ENCODE measurements around the gene EFCC1. TPM values are rescaled to one million over a fixed set of nuclear protein-coding genes. Genes with fewer than 3 reads are reported as not detected.
A peak's percentile ranks its signal among the peaks of the same experiment; 100 is the strongest.
"Not testable (repeated sequence)": the region's sequence is repeated elsewhere in the genome, so short reads cannot be mapped to it uniquely, and the experiment has no call there.

Gene EFCC1
- total RNA-seq, 2 experiments from 2014 or later = not detected

DNA sequence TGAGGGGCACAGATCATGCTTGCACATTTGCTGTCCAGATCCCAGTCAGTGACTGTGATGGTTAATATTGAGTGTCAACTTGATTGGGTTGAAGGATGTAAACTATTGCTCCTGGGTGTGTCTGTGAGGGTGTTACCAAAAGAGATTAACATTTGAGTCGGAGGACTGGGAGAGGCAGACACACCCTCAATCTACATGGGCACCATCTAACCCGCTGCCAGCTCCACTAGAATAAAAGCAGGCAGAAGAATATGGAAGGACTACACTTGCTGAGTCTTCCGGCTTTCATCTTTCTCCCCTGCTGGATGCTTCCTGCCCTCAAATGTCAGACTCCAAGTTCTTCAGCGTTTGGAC, 64.6 kb downstream of the EFCC1 start:
- Mint-ChIP-seq H3K9me3 (peaks cover 3% of the 10 kb centered on the region), H3K27me3 (peaks cover 13% of the 10 kb centered on the region), H3K4me3 (no peak overlapping the region), H3K36me3 (ENCODE audit: low read depth) (no peaks in the 10 kb centered on the region), H3K4me1 (peaks cover 8% of the 10 kb centered on the region), H3K27ac (no peak overlapping the region)
- ChIA-PET CTCF (interaction anchor here (4.7 kb wide), 1 partner anchor 13 kb away, joined by 31 read pairs; no protein-coding TSS in a partner anchor), POLR2A (interaction anchor here (1.2 to 1.5 kb wide), 2 partner anchors 12 to 250 kb away, joined by 5 to 8 read pairs; a partner anchor contains a TSS)
- no peak for DNase-seq

DNA sequence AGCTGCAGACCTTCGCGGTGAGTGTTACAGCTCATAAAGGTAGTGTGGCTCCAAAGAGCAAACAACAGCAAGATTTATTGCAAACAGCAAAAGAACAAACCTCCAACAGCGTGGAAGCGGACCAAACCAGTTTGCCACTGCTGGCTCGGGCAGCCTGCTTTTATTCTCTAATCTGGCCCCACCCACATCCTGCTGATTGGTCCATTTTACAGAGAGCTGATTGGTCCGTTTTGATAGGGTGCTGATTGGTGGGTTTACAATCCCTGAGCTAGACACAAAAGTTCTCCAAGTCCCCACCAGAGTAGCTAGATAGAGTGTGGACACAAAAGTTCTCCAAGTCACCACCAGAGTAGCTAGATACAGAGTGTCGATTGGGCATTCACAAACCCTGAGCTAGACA, 66.6 kb downstream of the EFCC1 start:
- CTCF ChIA-PET = interaction anchor here (1.2 to 4.7 kb wide), 5 partner anchors 10 to 97 kb away, joined by 5 to 31 read pairs (median 14); partner anchors contain the start of gene RAB43

DNA sequence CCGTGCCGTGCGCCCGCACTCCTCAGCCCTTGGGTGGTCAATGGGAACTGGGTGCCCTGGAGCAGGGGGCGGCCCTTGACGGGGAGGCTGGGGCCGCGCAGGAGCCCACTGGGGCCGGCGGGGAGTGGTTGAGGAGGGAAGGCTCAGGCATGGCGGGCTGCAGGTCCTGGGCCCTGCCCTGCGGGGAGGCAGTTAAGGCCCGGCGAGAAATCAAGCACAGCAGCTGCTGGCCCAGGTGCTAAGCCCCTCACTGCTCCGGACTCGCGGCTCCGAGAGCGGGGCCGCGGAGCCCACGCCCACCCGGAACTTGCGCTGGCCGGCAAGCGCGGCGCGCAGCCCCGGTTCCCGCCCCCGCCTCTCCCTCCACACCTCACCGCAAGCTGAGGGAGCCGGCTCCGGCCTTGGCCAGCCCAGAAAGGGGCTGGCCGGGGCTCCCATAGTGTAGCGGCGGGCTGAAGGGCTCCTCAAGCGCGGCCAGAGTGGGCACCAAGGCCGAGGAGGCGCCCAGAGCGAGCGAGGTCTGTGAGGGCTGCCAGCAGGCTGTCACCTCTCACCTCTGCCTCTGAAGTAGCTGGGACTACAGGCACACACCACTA, 67.3 kb downstream of the EFCC1 start:
- POLR2A ChIA-PET = interaction anchor here (0.7 to 3.6 kb wide), 8 partner anchors 8 to 248 kb away, joined by 3 to 27 read pairs (median 4); partner anchors contain the start of genes ACAD9, COPG1 and RAB43
- peaks cover 18% of the 10 kb centered on the region for H3K27me3 Mint-ChIP-seq

More for the DNA sequence above, 66.6 kb downstream of the EFCC1 start:
- H3K9me3 Mint-ChIP-seq; H3K27ac Mint-ChIP-seq; H3K4me1 Mint-ChIP-seq; DNase-seq; H3K36me3 Mint-ChIP-seq (ENCODE audit: low read depth): not testable (repeated sequence)
- H3K4me3 Mint-ChIP-seq = peak overlapping the region; percentile 7
- peaks cover 13% of the 10 kb centered on the region for H3K27me3 Mint-ChIP-seq
- POLR2A ChIA-PET = interaction anchor here (1.5 to 3.6 kb wide), 4 partner anchors 8 to 248 kb away, joined by 4 to 27 read pairs (median 6); partner anchors contain the start of genes ACAD9 and RAB43

DNA sequence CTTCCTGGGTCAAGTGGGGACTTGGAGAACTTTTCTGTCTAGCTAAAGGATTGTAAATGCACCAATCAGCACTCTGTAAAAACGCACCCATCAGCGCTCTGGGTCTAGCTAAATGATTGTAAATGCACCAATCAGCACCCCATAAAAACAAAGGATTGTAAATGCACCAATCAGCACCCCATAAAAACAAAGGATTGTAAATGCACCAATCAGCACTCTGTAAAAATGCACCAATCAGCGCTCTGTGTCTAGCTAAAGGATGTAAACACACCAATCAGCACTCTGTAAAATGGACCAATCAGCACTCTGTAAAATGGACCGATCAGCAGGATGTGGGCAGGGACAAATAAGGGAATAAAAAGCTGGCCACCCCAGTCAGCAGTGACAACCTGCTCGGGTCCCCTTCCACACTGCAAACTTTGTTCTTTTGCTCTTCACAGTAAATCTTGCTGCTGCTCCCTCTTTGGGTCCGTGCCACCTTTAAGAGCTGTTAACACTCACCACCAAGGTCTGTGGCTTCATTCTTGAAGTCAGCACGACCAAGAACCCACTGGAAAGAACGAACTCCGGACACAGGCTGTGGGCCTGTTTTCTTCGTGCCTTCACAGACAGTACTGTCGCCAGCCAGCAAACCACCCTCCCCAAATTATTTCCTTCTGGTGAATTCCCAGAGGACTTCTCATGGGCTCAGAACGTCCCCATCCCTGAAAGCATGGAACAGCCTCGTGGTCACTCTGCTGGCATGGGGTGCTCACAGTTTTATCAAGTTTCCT, 68.4 kb downstream of the EFCC1 start:
- not testable (repeated sequence) for H3K9me3 Mint-ChIP-seq; H3K4me3 Mint-ChIP-seq; H3K4me1 Mint-ChIP-seq; H3K27ac Mint-ChIP-seq; DNase-seq; H3K36me3 Mint-ChIP-seq (ENCODE audit: low read depth)
- POLR2A ChIA-PET = interaction anchor here (1.1 to 3.6 kb wide), 6 partner anchors 10 to 247 kb away, joined by 3 to 27 read pairs (median 4); partner anchors contain the start of genes ACAD9 and RAB43
- peaks cover 18% of the 10 kb centered on the region for H3K27me3 Mint-ChIP-seq
- CTCF ChIA-PET = interaction anchor here (1.2 to 4.7 kb wide), 4 partner anchors 16 to 99 kb away, joined by 3 to 31 read pairs (median 14); no protein-coding TSS in a partner anchor

More for the DNA sequence above, 67.3 kb downstream of the EFCC1 start:
- no peaks in the 10 kb centered on the region for H3K36me3 Mint-ChIP-seq (ENCODE audit: low read depth)
- no peak for DNase-seq
- H3K9me3 Mint-ChIP-seq = peaks cover 3% of the 10 kb centered on the region
- CTCF ChIA-PET = interaction anchor here (1.2 to 4.7 kb wide), 5 partner anchors 9 to 98 kb away, joined by 5 to 31 read pairs (median 14); partner anchors contain the start of gene RAB43
- H3K4me1 Mint-ChIP-seq = peaks cover 8% of the 10 kb centered on the region
- no peak overlapping the region for H3K27ac Mint-ChIP-seq
- no peak overlapping the region for H3K4me3 Mint-ChIP-seq

DNA sequence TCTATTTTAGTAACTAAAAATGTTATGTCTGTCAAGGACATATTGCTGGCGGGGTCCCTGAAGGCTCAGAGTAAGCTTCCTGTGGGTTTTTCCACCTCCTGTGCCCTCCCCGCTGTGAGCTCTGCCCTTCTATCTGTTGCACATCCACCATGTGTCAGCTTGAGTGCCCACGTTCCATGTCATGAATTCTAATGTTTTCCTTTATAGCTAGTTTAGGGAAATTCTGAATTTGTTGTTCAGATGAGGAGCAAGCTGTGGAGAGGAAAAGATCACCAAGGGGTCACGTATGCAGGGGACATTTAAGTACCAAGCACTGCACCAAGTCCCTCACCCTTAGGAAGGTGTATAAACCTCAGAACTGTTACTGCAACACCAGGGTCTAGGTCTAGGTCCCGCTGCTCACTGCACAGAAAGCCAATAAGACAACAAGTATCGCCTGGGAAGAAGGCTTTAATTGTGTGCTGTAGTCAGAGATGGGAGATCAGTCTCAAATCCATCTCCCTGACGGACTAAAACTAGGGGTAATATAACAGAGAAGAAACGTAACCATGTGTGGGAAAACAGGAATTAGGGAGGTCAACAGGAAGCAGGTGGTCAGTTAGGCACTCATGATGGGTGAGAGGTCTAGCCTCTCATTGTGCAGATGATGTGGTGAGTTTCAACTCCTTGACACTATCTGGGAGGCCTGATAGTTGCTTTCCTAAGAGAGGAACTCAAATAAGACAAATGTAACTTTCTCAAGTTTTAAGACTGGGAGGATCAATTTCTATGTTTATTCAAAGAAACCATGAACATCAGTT, 69.2 kb downstream of the EFCC1 start:
- peaks cover 3% of the 10 kb centered on the region for H3K9me3 Mint-ChIP-seq
- DNase-seq = no peak
- no peak overlapping the region for H3K27ac Mint-ChIP-seq
- peaks cover 18% of the 10 kb centered on the region for H3K27me3 Mint-ChIP-seq
- peaks cover 8% of the 10 kb centered on the region for H3K4me1 Mint-ChIP-seq
- H3K4me3 Mint-ChIP-seq = no peak overlapping the region
- POLR2A ChIA-PET = interaction anchor here (2.2 kb wide), 1 partner anchor 246 kb away, joined by 8 read pairs; a partner anchor contains a TSS
- no peaks in the 10 kb centered on the region for H3K36me3 Mint-ChIP-seq (ENCODE audit: low read depth)
- CTCF ChIA-PET = interaction anchor here (1.2 to 4.7 kb wide), 3 partner anchors 17 to 43 kb away, joined by 3 to 31 read pairs (median 15); no protein-coding TSS in a partner anchor

DNA sequence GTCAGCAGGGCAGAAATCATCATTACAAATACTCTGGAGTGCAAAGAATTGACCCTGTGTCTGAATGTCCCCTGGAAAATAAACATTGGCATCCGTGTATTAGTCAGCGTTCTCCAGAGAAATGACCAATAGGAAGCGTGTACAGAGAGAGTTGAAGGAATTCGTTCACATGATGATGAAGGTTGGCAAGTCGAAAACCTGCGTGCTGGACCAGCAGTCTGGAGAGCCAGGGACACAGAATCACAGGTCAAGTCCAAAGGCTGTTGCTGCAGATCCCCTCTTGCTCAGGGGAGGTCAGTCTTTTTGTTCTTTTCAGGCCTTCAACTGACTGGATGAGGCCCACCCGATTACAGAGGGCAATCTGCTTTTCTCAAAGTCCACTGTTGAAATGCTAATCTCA, 76.1 kb downstream of the EFCC1 start:
- CTCF ChIA-PET = interaction anchor here (1.2 kb wide), 1 partner anchor 9 kb away, joined by 7 read pairs; no protein-coding TSS in a partner anchor
- no peak overlapping the region for H3K27ac Mint-ChIP-seq
- no peak for DNase-seq
- no peaks in the 10 kb centered on the region for H3K9me3 Mint-ChIP-seq
- H3K4me1 Mint-ChIP-seq = peaks cover 1% of the 10 kb centered on the region
- peaks cover 5% of the 10 kb centered on the region for H3K27me3 Mint-ChIP-seq
- POLR2A ChIA-PET = no interaction called here
- no peak overlapping the region for H3K4me3 Mint-ChIP-seq
- no peaks in the 10 kb centered on the region for H3K36me3 Mint-ChIP-seq (ENCODE audit: low read depth)

DNA sequence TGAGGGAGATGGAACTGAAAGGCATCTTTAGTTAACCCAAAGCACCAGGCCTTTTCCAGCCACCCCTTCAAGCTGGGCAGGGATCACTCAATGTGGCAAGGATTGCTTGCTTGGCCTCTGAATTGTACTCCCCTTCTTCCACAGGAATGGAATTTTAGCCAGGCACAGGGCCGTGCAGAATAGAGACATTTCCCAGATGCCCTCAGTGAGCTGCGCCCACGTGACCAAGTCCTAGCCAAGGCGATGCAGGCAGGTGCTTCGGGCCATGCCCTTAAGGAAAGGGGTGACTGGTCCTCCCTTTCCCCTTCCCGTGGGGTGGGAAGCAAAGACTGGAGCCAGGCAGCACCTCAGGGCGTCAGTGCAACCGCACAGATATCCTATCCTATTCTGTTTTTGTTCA, 77.4 kb downstream of the EFCC1 start:
- Mint-ChIP-seq H3K27me3 (no peaks in the 10 kb centered on the region), H3K4me3 (no peak overlapping the region)
- POLR2A ChIA-PET = no interaction called here

DNA sequence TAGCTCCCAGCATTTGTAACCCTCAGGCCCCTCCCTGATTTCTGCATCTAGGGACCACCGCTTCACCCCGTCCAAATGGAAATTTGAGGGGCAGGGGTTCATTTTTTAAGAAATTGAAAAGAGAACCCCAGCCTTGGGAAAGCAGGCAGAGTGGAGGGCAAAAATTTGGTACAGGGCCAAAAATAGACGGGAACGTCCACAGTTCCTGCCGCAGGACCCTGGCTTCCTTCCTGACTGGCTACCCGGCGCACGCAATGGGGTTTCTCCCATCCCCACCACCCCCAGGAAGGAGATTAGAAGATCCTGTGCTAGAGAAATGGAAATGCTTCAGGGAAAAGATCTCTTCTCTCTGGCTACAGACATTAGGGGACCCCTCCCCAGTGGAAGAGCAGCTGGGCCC, 80.4 kb downstream of the EFCC1 start:
- Mint-ChIP-seq H3K27me3 (no peaks in the 10 kb centered on the region), H3K4me1 (peaks cover 1% of the 10 kb centered on the region), H3K36me3 (ENCODE audit: low read depth) (peaks cover 2% of the 10 kb centered on the region), H3K27ac (no peak overlapping the region), H3K9me3 (no peaks in the 10 kb centered on the region), H3K4me3 (no peak overlapping the region)
- CTCF ChIA-PET = interaction anchor here (1.4 kb wide), 1 partner anchor 28 kb away, joined by 4 read pairs; no protein-coding TSS in a partner anchor
- POLR2A ChIA-PET = no interaction called here
- no peak for DNase-seq

More for the DNA sequence above, 77.4 kb downstream of the EFCC1 start:
- H3K36me3 Mint-ChIP-seq (ENCODE audit: low read depth) = no peaks in the 10 kb centered on the region
- peaks cover 1% of the 10 kb centered on the region for H3K4me1 Mint-ChIP-seq
- CTCF ChIA-PET = interaction anchor here (1.0 to 1.2 kb wide), 2 partner anchors 10 to 25 kb away, joined by 5 to 7 read pairs; no protein-coding TSS in a partner anchor
- no peak overlapping the region for H3K27ac Mint-ChIP-seq
- H3K9me3 Mint-ChIP-seq = no peaks in the 10 kb centered on the region
- DNase-seq = no peak

DNA sequence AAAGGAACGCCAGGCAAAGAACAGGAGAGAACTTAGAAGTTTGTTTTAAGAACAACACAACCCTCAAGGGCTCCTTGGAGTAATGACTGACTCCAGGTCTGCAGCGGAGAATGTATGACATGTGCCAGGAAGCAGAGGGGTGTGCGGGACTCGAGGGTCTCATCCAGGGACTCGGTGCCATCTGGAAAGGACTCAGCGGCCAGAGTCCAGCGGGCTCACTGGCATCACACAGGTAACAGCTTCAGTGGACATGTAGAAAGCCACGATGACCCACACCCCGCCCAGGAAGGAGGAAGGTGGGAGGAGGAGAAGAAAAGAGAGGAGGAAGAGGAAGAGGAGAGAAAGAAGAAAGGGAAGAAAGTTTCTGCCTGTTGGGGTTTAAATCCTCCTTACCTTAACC, 80.9 kb downstream of the EFCC1 start:
- H3K27me3 Mint-ChIP-seq = no peaks in the 10 kb centered on the region
- peaks cover 1% of the 10 kb centered on the region for H3K4me1 Mint-ChIP-seq
- H3K27ac Mint-ChIP-seq = no peak overlapping the region
- CTCF ChIA-PET = no interaction called here
- peaks cover 2% of the 10 kb centered on the region for H3K36me3 Mint-ChIP-seq (ENCODE audit: low read depth)
- no peak for DNase-seq
- no peaks in the 10 kb centered on the region for H3K9me3 Mint-ChIP-seq
- H3K4me3 Mint-ChIP-seq = no peak overlapping the region
- POLR2A ChIA-PET = no interaction called here

DNA sequence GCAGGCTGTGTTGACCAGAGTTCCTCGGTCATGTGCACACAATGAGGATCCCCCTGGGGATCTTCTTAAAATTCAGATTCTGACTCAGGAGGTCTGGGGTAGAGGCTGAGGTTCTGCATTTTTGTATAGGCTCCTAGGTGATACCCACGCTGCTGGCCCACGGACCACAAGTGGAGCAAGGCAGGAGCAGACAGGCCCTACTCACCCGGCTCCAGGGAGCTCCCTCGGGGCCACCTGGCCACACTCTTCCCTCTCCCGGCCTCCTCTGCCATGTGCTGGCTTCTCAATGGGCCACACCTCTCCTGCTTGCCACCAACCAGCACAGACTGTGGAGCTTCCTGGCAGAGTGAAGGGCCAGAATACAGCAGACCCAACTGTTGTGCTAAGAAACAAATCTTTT, 83.4 kb downstream of the EFCC1 start:
- peaks cover 2% of the 10 kb centered on the region for H3K36me3 Mint-ChIP-seq (ENCODE audit: low read depth)
- H3K9me3 Mint-ChIP-seq = no peaks in the 10 kb centered on the region
- ChIA-PET POLR2A (interaction anchor here (0.7 kb wide), 1 partner anchor 428 kb away, joined by 3 read pairs; no protein-coding TSS in a partner anchor), CTCF (no interaction called here)
- no peak overlapping the region for H3K4me3 Mint-ChIP-seq
- H3K4me1 Mint-ChIP-seq = peaks cover 1% of the 10 kb centered on the region
- H3K27ac Mint-ChIP-seq = no peak overlapping the region
- no peak for DNase-seq
- H3K27me3 Mint-ChIP-seq = no peaks in the 10 kb centered on the region

DNA sequence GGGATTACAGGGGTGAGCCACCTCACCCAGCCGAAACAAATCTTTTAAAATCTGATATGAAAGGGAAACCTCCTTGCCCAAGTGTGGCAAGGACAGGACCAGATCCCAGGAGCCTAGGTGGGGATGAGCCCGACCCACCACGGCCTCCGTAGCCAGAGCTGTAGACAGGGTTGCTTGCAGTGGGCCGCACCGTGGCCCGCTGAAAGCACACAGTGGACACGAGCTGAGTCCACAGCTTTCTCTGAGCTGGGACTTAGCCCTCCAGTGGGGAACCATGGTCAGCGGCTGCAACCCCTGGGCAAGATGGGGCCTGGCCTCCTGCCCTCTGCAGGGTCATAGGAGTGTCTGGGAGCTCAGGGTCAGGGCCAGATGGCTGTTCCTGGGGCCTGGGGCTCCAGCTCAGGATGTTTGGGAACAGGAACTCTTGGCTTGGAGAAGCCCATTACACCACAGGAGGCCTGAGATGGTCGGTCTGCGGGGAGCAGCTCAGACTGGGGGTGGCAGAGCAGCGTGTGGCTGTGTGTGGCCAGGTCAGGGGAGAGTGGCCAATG, 84.1 kb downstream of the EFCC1 start:
- H3K4me1 Mint-ChIP-seq = peaks cover 1% of the 10 kb centered on the region
- no peak overlapping the region for H3K27ac Mint-ChIP-seq
- ChIA-PET CTCF (no interaction called here), POLR2A (interaction anchor here (0.7 kb wide), 1 partner anchor 429 kb away, joined by 3 read pairs; no protein-coding TSS in a partner anchor)
- peaks cover 2% of the 10 kb centered on the region for H3K36me3 Mint-ChIP-seq (ENCODE audit: low read depth)
- no peaks in the 10 kb centered on the region for H3K9me3 Mint-ChIP-seq
- no peak overlapping the region for H3K4me3 Mint-ChIP-seq
- DNase-seq = no peak
- no peaks in the 10 kb centered on the region for H3K27me3 Mint-ChIP-seq

DNA sequence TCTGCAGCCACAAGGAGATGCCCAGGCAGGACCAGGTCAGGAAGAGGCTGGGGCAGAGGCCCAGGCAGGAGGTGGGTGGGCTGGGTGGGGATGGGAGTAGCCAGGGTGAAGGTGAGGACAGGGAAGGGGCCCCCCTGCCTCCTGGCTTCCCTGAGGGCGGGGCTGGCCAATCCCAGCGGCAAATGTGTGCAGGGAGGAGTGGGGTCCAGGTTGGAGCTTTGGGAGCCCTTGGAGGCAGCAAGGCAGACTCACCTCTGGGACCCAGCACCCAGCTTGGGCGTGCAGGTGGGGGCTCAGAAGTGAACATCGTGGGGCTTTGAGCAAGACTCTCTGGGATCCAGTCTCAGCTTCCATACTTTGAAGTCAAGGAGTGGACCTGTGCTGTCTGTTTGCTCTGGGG, 84.7 kb downstream of the EFCC1 start:
- Mint-ChIP-seq H3K27me3 (no peaks in the 10 kb centered on the region), H3K9me3 (no peaks in the 10 kb centered on the region), H3K27ac (no peak overlapping the region), H3K4me1 (peaks cover 1% of the 10 kb centered on the region), H3K4me3 (no peak overlapping the region), H3K36me3 (ENCODE audit: low read depth) (peaks cover 2% of the 10 kb centered on the region)
- POLR2A ChIA-PET = no interaction called here
- CTCF ChIA-PET = no interaction called here
- DNase-seq = no peak

Measured in activated CD4-positive, alpha-beta memory T cell treated with anti-CD3 and anti-CD28 coated beads, Interleukin-2, amount 10 ng/mL, durations not matched to agents 7 days and 5 days (primary cell).